PC-3 (cell line): ENCODE measurements around the gene RHBDD3. TPM values are rescaled to one million over a fixed set of nuclear protein-coding genes. Genes with fewer than 3 reads are reported as not detected.

ENCODE experiments used
- ATAC-seq: fragments of 200-7000 bp; cut with Tn5 transposase; 2 replicates; pipeline ENCODE4 v1.9.1; 2020; ENCODE audit warnings: mild to moderate bottlenecking, moderate library complexity
- BruUV-seq: library from RNA; stranded (reverse); fragments of 400-500 nt; replicated peaks from 2 replicates; lab custom pipeline; 2021; lab: Mats Ljungman, UMichigan
- CTCF ChIA-PET: fragments of 300-600 bp; sonication (Branson Sonifier 250); formaldehyde crosslinking; loops from one replicate; lab custom pipeline; 2022; ENCODE audit warnings: antibody characterized with exemption; lab: Charles Lee
- POLR2A ChIA-PET: fragments of 300-600 bp; sonication (Branson Sonifier 250); formaldehyde crosslinking; loops from one replicate; lab custom pipeline; 2022; ENCODE audit warnings: antibody characterized with exemption; ENCODE audit not compliant: unreplicated experiment; lab: Charles Lee
- DNase-seq: peaks from one replicate; pipeline ENCODE4 v3.0.0-alpha.2; 2015
- H2AFZ ChIP-seq: fragments of 300-600 bp; sonication (generic); 2 replicates; pipeline ENCODE4 v1.6.0; 2016; ENCODE audit warnings: antibody characterized with exemption, low read length
- H3F3A ChIP-seq: fragments of 300-600 bp; sonication (generic); one replicate; pipeline ENCODE4 v1.6.0; 2017; ENCODE audit warnings: antibody characterized with exemption, low read length, control low read depth, mild to moderate bottlenecking; ENCODE audit not compliant: unreplicated experiment
- H3K27ac ChIP-seq: fragments of 300-600 bp; sonication (generic); 2 replicates; pipeline ENCODE4 v1.5.1; 2016; ENCODE audit warnings: mild to moderate bottlenecking, low read length
- H3K27me3 ChIP-seq: fragments of 300-600 bp; sonication (generic); 2 replicates; pipeline ENCODE4 v1.6.1; 2016; ENCODE audit warnings: low read length, mixed read lengths
- H3K36me3 ChIP-seq: fragments of 300-600 bp; sonication (generic); 2 replicates; pipeline ENCODE4 v1.6.1; 2016; ENCODE audit warnings: low read depth, mixed run types, low read length, mixed read lengths
- H3K4me1 ChIP-seq: fragments of 300-600 bp; sonication (generic); 2 replicates; pipeline ENCODE4 v1.5.1; 2016; ENCODE audit warnings: low read length; ENCODE audit not compliant: insufficient read depth
- H3K4me2 ChIP-seq: fragments of 300-600 bp; sonication (generic); 2 replicates; pipeline ENCODE4 v1.6.0; 2016; ENCODE audit warnings: low read length
- H3K4me3 ChIP-seq: fragments of 300-600 bp; sonication (generic); 2 replicates; pipeline ENCODE4 v1.5.1; 2016; ENCODE audit warnings: mild to moderate bottlenecking, low read length, mixed read lengths
- H3K79me2 ChIP-seq: fragments of 300-600 bp; sonication (generic); 2 replicates; pipeline ENCODE4 v1.6.1; 2017; ENCODE audit warnings: low read length, mixed read lengths
- H3K9ac ChIP-seq: fragments of 300-600 bp; sonication (generic); 2 replicates; pipeline ENCODE4 v1.6.0; 2016; ENCODE audit warnings: mild to moderate bottlenecking, low read length
- H3K9me2 ChIP-seq: fragments of 300-600 bp; sonication (generic); replicated peaks from 2 replicates; pipeline ENCODE4 v1.6.1; 2016; ENCODE audit warnings: mixed run types, low read length, mixed read lengths
- H3K9me3 ChIP-seq: fragments of 300-600 bp; sonication (generic); 2 replicates; pipeline ENCODE4 v1.6.1; 2016; ENCODE audit warnings: low read length, mixed read lengths
- H4K20me1 ChIP-seq: fragments of 300-600 bp; sonication (generic); 2 replicates; pipeline ENCODE4 v1.6.1; 2016; ENCODE audit warnings: low read length, mixed read lengths
- CTCF ChIP-seq: fragments of 300-600 bp; sonication (generic); conservative IDR thresholded peaks from 2 replicates; pipeline ENCODE4 v1.5.1; 2017; ENCODE audit warnings: antibody characterized with exemption, low read depth, mild to moderate bottlenecking, low read length
- EZH2 ChIP-seq: fragments of 300-600 bp; sonication (generic); IDR thresholded peaks from one replicate; pipeline ENCODE4 v1.6.1; 2017; ENCODE audit warnings: antibody characterized with exemption, mild to moderate bottlenecking, low read length; ENCODE audit not compliant: unreplicated experiment
- EZH2phosphoT487 ChIP-seq: fragments of 300-600 bp; sonication (generic); IDR thresholded peaks from 2 replicates; pipeline ENCODE4 v1.6.1; 2018; ENCODE audit warnings: mild to moderate bottlenecking, antibody characterized with exemption, low read length, borderline replicate concordance
- intact Hi-C: fragments of 100-400 bp; cut with micrococcal nuclease; formaldehyde crosslinking; loops from 2 replicates; pipeline ENCODE4 v1.9.0; 2023
- total RNA-seq: library from RNA; depleted of rRNA; stranded (reverse); fragments of >200 nt; gene quantifications from 2 replicates; pipeline ENCODE4 v1.2.3, GENCODE V29; 2014; rRNA removed

RHBDD3 gene
- total RNA-seq, 1 experiment from 2014 or later, result 23.7 TPM

GRCh38 chr22:29211466-29211865 is 56.3 kb downstream of the RHBDD3 start:
- intact Hi-C loops, result no loop called here
- H3K27me3 ChIP-seq, result no peaks in the 10 kb centered on the region
- ChIA-PET CTCF (no interaction called here), POLR2A (no interaction called here)
- no peak overlapping the region for H2AFZ ChIP-seq
- no peak overlapping the region for H3K27ac ChIP-seq
- DNase-seq (no peak), ATAC-seq (no peak)
- H3K4me1 ChIP-seq, result no peaks in the 10 kb centered on the region
- no peaks in the 10 kb centered on the region for H4K20me1 ChIP-seq
- H3K36me3 ChIP-seq, result no peaks in the 10 kb centered on the region
- no peak overlapping the region for H3K4me2 ChIP-seq
- no peak overlapping the region for H3K4me3 ChIP-seq
- H3K79me2 ChIP-seq, result no peaks in the 10 kb centered on the region
- no peak for TF ChIP-seq EZH2phosphoT487
- no peak for TF ChIP-seq CTCF
- TF ChIP-seq EZH2, result no peak
- no peaks in the 10 kb centered on the region for H3K9me3 ChIP-seq
- H3K9ac ChIP-seq, result no peak overlapping the region
- H3F3A ChIP-seq, result no peaks in the 10 kb centered on the region
- no peaks in the 10 kb centered on the region for H3K9me2 ChIP-seq
- no TSS peak for BruUV-seq

- intact Hi-C loops, result no loop called here
- Histone ChIP-seq H3K36me3 (no peaks in the 10 kb centered on the region), H3K9me2 (no peaks in the 10 kb centered on the region), H3K27ac (no peak overlapping the region), H3K4me1 (no peaks in the 10 kb centered on the region), H3K4me3 (no peak overlapping the region), H3K9me3 (no peaks in the 10 kb centered on the region), H2AFZ (no peak overlapping the region), H4K20me1 (no peaks in the 10 kb centered on the region), H3K27me3 (no peaks in the 10 kb centered on the region), H3K79me2 (no peaks in the 10 kb centered on the region), H3K4me2 (no peak overlapping the region), H3F3A (no peaks in the 10 kb centered on the region), H3K9ac (no peak overlapping the region)
- DNase-seq, result no peak
- no peak for ATAC-seq
- ChIA-PET CTCF (no interaction called here), POLR2A (no interaction called here)
- TF ChIP-seq EZH2phosphoT487 (no peak), EZH2 (no peak), CTCF (no peak)
- BruUV-seq, result no TSS peak
Observed at GRCh38 chr22:29211066-29211465, 56.7 kb downstream of the RHBDD3 start.

Other genes starting within 250 kb of the RHBDD3 start
- gene C22orf31, start 206.2 kb downstream of the RHBDD3 start, total RNA-seq, result not detected in 2 replicates
- gene KREMEN1, start 194.9 kb downstream of the RHBDD3 start, total RNA-seq, result 2.7 and 4.1 TPM in 2 replicates
- 1.2 and 1.3 TPM in 2 replicates for gene EMID1, start 62.1 kb downstream of the RHBDD3 start, total RNA-seq
- gene EWSR1, start 287 bp upstream of the RHBDD3 start, total RNA-seq, result 288 and 321 TPM in 2 replicates
- 58.4 and 75.7 TPM in 2 replicates for gene GAS2L1, start 38.7 kb upstream of the RHBDD3 start, total RNA-seq
- gene RASL10A, start 47.7 kb upstream of the RHBDD3 start, total RNA-seq, result 1.4 TPM in 1 of 2 replicates, not detected in the other
- 81.2 and 96.4 TPM in 2 replicates for gene AP1B1, start 120.6 kb upstream of the RHBDD3 start, total RNA-seq
- gene RFPL1, start 170.6 kb upstream of the RHBDD3 start, total RNA-seq, result not detected in 2 replicates
- gene NEFH, start 212.2 kb upstream of the RHBDD3 start, total RNA-seq, result 0.29 TPM in 1 of 2 replicates, not detected in the other